Right renal pelvis (tissue), 4 donors: Measurements from ENCODE around the gene GFY. TPM values are rescaled to one million over a fixed set of nuclear protein-coding genes. Genes with fewer than 3 reads are reported as not detected.

Source experiments
- DNase-seq, 4 donors: peaks; one replicate each; pipeline ENCODE4 v3.0.0-alpha.2; 2013; ENCODE audit warnings: low read depth in 4 of 4, low spot score in 3 of 4, missing footprints in 1 of 4
- polyA plus RNA-seq, 4 donors: library from polyadenylated mRNA; unstranded; fragments of 120-200 nt; gene quantifications; one replicate each; pipeline ENCODE4 v1.2.1, GENCODE V29; 2013; ENCODE audit not compliant: insufficient read length in 4 of 4

GFY gene
- polyA plus RNA-seq, 4 donors = 0.04 TPM; not detected in 3

- DNase-seq = no peak
Measured at GRCh38 chr19:49427855-49428546, 2.8 kb downstream of the GFY start.

GRCh38 chr19:49428547-49429451, 3.6 kb downstream of the GFY start:
- no peak for DNase-seq

GRCh38 chr19:49430172-49430677, 5.0 kb downstream of the GFY start:
- DNase-seq = no peak

- no peak for DNase-seq
Measured at GRCh38 chr19:49430678-49431329, 5.6 kb downstream of the GFY start.

- DNase-seq = no peak
Measured at GRCh38 chr19:49431330-49431749, 6.2 kb downstream of the GFY start.

- no peak for DNase-seq
Measured at GRCh38 chr19:49432141-49433073, 7.2 kb downstream of the GFY start.

GRCh38 chr19:49433240-49433901, 8.2 kb downstream of the GFY start:
- no peak for DNase-seq

GRCh38 chr19:49434907-49435583, 9.9 kb downstream of the GFY start:
- no peak for DNase-seq

- DNase-seq = no peak
Measured at GRCh38 chr19:49435670-49436069, 10.5 kb downstream of the GFY start.

GRCh38 chr19:49436381-49437017, 11.3 kb downstream of the GFY start:
- DNase-seq = no peak

GRCh38 chr19:49437231-49437630, 12.0 kb downstream of the GFY start:
- DNase-seq = no peak

- DNase-seq = no peak
Measured at GRCh38 chr19:49438261-49438660, 13.1 kb downstream of the GFY start.

- DNase-seq = no peak
Measured at GRCh38 chr19:49439836-49440235, 14.6 kb downstream of the GFY start.

- no peak for DNase-seq
Measured at GRCh38 chr19:49440439-49441209, 15.4 kb downstream of the GFY start.

- no peak for DNase-seq
Measured at GRCh38 chr19:49441210-49441959, 16.2 kb downstream of the GFY start, which contains the start of gene SLC17A7. TSS of gene SLC17A7 (minus strand) at chr19:49441527. CDS start at chr19:49441379, 148 bp downstream.

GRCh38 chr19:49441960-49442350, 16.8 kb downstream of the GFY start:
- DNase-seq = no peak

- no peak for DNase-seq
Measured at GRCh38 chr19:49442354-49442753, 17.2 kb downstream of the GFY start.
